ENCODE measurements around the gene NRG2.

The NRG2 gene

GRCh38 chr5:140011297-140011802, 31.7 kb downstream of the NRG2 start:
- Histone ChIP-seq H3K4me1 (no peaks in the 10 kb centered on the region), H3K27ac (no peak overlapping the region), H3K9ac (no peak overlapping the region), H3K4me3 (ENCODE audit: low read depth, low read length) (no peak overlapping the region), H2AFZ (no peak overlapping the region), H3K4me2 (ENCODE audit: low read length) (no peak overlapping the region), H3K27me3 (ENCODE audit: control insufficient read depth, insufficient read depth, low read length) (no peaks in the 10 kb centered on the region), H3K79me2 (peaks cover 24% of the 10 kb centered on the region), H3K9me3 (ENCODE audit: control insufficient read depth, low read length) (no peaks in the 10 kb centered on the region), H3K36me3 (ENCODE audit: control insufficient read depth, insufficient read depth, low read length) (no peaks in the 10 kb centered on the region)
- TF ChIP-seq CTCF (IDR thresholded peaks at IDR 0.05), result no peak

GRCh38 chr5:140010798-140011197, 32.3 kb downstream of the NRG2 start:
- Histone ChIP-seq H3K36me3 (ENCODE audit: control insufficient read depth, insufficient read depth, low read length) (no peaks in the 10 kb centered on the region), H3K27ac (no peak overlapping the region), H3K9me3 (ENCODE audit: control insufficient read depth, low read length) (no peaks in the 10 kb centered on the region), H3K4me3 (ENCODE audit: low read depth, low read length) (no peak overlapping the region), H2AFZ (no peak overlapping the region), H3K4me2 (ENCODE audit: low read length) (no peak overlapping the region), H3K9ac (no peak overlapping the region), H3K4me1 (no peaks in the 10 kb centered on the region), H3K79me2 (peaks cover 23% of the 10 kb centered on the region), H3K27me3 (ENCODE audit: control insufficient read depth, insufficient read depth, low read length) (no peaks in the 10 kb centered on the region)
- TF ChIP-seq CTCF (IDR thresholded peaks at IDR 0.05), result no peak

- H3K4me2 ChIP-seq (ENCODE audit: low read length), result no peak overlapping the region
- H3K9me3 ChIP-seq (ENCODE audit: control insufficient read depth, low read length), result no peaks in the 10 kb centered on the region
- H3K27ac ChIP-seq, result no peak overlapping the region
- no peak overlapping the region for H2AFZ ChIP-seq
- H3K9ac ChIP-seq, result no peak overlapping the region
- no peaks in the 10 kb centered on the region for H3K27me3 ChIP-seq (ENCODE audit: control insufficient read depth, insufficient read depth, low read length)
- no peak for TF ChIP-seq CTCF (IDR thresholded peaks at IDR 0.05)
- H3K4me1 ChIP-seq, result no peaks in the 10 kb centered on the region
- H3K79me2 ChIP-seq, result peaks cover 22% of the 10 kb centered on the region
- H3K4me3 ChIP-seq (ENCODE audit: low read depth, low read length), result no peak overlapping the region
- no peaks in the 10 kb centered on the region for H3K36me3 ChIP-seq (ENCODE audit: control insufficient read depth, insufficient read depth, low read length)
Observed at GRCh38 chr5:140007311-140007710, 35.8 kb downstream of the NRG2 start.

GRCh38 chr5:140005145-140005591, 37.9 kb downstream of the NRG2 start:
- no peak overlapping the region for H3K4me3 ChIP-seq (ENCODE audit: low read depth, low read length)
- no peak overlapping the region for H3K9ac ChIP-seq
- H2AFZ ChIP-seq, result no peak overlapping the region
- no peaks in the 10 kb centered on the region for H3K27me3 ChIP-seq (ENCODE audit: control insufficient read depth, insufficient read depth, low read length)
- TF ChIP-seq CTCF (IDR thresholded peaks at IDR 0.05), result no peak
- no peaks in the 10 kb centered on the region for H3K36me3 ChIP-seq (ENCODE audit: control insufficient read depth, insufficient read depth, low read length)
- peaks cover 22% of the 10 kb centered on the region for H3K79me2 ChIP-seq
- no peak overlapping the region for H3K4me2 ChIP-seq (ENCODE audit: low read length)
- no peak overlapping the region for H3K27ac ChIP-seq
- no peaks in the 10 kb centered on the region for H3K4me1 ChIP-seq
- H3K9me3 ChIP-seq (ENCODE audit: control insufficient read depth, low read length), result no peaks in the 10 kb centered on the region

- H3K9ac ChIP-seq, result no peak overlapping the region
- no peaks in the 10 kb centered on the region for H3K36me3 ChIP-seq (ENCODE audit: control insufficient read depth, insufficient read depth, low read length)
- no peak overlapping the region for H2AFZ ChIP-seq
- H3K27me3 ChIP-seq (ENCODE audit: control insufficient read depth, insufficient read depth, low read length), result no peaks in the 10 kb centered on the region
- H3K4me3 ChIP-seq (ENCODE audit: low read depth, low read length), result no peak overlapping the region
- H3K4me2 ChIP-seq (ENCODE audit: low read length), result no peak overlapping the region
- H3K27ac ChIP-seq, result no peak overlapping the region
- H3K79me2 ChIP-seq, result peaks cover 15% of the 10 kb centered on the region
- TF ChIP-seq CTCF (IDR thresholded peaks at IDR 0.05), result no peak
- no peaks in the 10 kb centered on the region for H3K9me3 ChIP-seq (ENCODE audit: control insufficient read depth, low read length)
- H3K4me1 ChIP-seq, result no peaks in the 10 kb centered on the region
Observed at GRCh38 chr5:140004174-140004573, 38.9 kb downstream of the NRG2 start.

Data from parathyroid adenoma (tissue), 2 donors.